Astrocyte (in vitro differentiated cells and primary cell): ENCODE measurements around the gene DLST.

Experiments used
- CTCF ChIP-seq: IDR thresholded peaks from 2 replicates; pipeline ENCODE4 v1.5.1; 2011; ENCODE audit warnings: low read depth, mild to moderate bottlenecking, inconsistent platforms, low read length, moderate library complexity; ENCODE audit not compliant: insufficient read depth
- EZH2 ChIP-seq: IDR thresholded peaks from 2 replicates; pipeline ENCODE4 v1.6.1; 2012; ENCODE audit warnings: mild to moderate bottlenecking, low read length, inconsistent platforms; ENCODE audit not compliant: insufficient read depth

- TF ChIP-seq CTCF (no peak), EZH2 (no peak)
Observed at GRCh38 chr14:74911221-74911620, 29.5 kb downstream of the DLST start.
